ENCODE data around the gene MTRFR.
A peak's percentile ranks its signal among the peaks of the same experiment; 100 is the strongest.

The MTRFR gene

DNA sequence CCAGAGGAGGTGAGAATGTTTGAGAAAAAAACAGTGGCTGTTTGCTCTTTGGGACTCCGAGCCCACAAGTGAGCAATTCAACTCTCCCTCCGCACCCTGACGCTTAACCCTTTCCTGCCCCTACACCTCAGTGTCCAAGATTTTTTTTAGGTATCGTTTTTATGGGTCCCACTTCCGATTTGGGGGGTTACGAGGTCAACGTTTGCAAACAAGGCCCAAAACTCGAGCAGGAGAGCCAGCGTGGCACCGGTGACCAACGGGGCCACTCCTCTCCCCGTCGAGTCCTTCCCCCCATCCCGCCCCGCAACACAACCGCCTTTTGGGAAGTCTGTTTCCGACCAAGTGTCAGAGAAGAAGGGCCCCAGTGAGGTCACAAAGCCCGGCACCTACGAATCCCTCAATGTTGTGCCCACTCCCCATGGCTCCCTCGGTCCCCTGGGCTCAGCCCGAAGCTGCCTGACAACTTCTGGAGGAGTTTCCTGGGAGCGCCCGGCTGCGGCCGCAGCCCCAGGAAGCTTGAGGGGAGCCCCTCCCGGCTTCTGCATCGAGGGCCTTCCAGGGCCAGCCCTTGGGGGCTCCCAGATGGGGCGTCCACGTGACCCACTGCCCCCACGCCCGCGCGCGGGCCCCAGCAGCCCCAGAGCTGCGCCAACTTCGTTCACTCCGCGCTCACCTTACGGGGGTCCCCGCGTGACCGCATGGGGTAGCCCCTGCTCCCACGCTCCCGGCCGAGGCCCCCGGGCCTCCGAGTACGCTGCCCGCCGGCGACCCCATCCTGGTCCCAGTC, 37.2 kb downstream of the MTRFR start:
- DNase-seq (ENCODE audit: low read depth in 2 of 2): no peak

DNA sequence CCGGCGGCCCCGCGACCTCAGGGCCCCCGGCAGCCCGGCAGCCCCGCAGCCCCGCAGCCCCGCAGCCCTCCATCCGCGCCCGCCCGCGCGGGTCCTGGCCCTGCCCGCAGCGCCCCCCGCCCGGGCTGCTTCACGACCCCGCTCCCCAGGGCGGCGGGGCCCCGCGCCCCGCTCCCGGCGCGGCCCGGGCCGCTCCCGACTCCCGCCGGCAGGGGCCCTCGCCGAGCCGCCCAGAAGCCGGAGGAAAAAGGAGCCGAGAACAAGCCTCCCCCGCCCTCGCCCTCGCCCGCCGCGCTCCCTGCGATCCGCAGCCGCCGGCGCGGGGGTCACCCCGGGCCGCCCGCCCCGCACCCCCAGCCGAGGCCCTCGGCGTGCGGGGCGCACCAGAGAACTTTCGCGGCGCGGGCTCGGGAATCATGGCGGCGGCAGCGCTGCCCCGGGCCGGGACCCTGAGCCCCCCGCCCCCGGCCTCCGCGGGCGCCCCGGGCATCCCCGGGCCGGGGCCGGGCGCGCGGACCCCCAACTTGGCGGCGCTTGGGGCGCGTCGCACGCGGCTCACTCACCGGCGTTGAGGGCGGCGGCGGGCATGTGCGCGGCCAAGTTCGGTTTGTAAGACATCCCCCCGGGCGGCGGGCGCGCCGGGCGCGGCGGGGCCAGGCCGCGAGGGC, 37.9 kb downstream of the MTRFR start:
- DNase-seq (ENCODE audit: low read depth in 2 of 2): peak; percentile 43 to 64

DNA sequence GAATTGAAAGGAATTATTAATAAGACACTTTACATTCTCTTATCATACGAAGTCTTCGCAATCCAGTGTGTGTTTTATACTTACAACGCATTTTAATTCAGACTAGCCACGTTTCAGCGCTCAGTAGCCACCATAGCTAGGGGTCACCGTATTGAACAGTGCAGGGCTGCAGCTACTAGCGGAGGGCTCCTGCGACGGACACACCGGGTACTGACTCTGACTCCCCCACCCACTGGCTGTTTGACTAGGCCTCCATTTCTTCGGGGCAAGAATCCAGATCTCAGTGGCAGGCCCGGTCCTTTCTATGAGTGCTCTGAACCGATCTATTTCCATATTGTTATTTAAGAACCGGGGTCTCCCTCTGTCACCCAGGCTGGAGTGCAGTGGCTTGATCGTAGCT, 39.9 kb downstream of the MTRFR start:
- no peak for DNase-seq (ENCODE audit: low read depth in 2 of 2)

DNA sequence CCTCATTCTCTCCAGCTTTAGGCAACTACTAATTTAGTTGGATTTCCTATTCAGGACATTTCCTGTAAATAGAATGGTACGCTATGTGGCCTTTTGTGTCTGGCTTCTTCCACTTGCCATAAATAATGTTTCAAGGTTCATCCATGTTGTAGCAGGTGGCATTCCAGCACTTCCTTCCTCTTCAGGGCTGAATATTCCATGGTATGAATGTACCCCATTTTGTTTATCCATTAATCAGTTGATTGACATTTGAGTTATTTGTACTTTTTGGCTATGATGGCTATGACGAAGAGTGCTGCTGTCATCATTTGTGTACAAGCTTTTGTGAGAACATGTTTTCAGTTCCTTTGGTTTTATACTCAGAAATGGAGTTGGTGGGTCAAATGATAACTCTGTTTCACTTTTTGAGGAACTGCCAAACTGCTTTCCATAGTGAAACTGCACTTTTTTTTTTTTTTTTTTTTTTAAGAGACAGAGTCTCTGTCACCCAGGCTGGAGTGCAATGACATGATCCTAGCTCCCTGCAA, 44.9 kb downstream of the MTRFR start:
- no peak for DNase-seq (ENCODE audit: low read depth in 2 of 2)

DNA sequence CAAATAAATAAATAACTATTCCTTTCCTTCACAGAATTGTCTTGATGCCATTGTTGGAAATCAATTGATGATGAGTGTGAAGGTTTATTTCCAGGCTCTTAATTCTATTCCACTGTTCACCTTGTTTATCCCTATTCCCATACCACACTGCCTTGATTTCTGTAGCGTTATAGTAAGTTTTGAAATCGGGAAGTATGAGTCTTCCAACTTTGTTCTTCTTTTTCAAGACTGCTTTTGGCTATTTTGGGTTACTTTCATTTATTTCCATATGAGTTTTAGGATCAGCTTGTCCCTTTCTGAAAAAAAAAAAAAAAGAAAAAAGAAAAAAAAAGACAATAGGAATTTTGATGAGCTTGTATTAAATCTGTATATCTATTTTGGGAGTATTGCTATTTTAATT, 47.7 kb downstream of the MTRFR start:
- DNase-seq (ENCODE audit: low read depth in 2 of 2): no peak

DNA sequence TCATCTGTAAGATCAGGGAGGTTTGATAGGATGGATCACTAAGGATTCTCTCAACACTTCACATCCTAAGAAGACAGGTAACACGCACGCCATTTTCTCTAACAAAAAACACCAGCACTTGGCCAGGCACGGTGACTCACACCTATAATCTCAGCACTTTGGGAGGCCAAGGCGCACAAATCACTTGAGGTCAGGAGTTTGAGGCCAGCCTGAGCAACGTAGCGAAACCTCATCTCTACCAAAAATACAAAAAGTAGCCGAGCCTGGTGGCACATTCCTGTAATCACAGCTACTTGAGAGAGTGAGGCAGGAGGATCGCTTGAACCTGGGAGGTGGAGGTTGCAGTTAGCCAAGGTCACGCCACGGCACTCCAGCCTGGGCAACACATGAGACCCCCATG, 48.9 kb downstream of the MTRFR start:
- no peak for DNase-seq (ENCODE audit: low read depth in 2 of 2)

DNA sequence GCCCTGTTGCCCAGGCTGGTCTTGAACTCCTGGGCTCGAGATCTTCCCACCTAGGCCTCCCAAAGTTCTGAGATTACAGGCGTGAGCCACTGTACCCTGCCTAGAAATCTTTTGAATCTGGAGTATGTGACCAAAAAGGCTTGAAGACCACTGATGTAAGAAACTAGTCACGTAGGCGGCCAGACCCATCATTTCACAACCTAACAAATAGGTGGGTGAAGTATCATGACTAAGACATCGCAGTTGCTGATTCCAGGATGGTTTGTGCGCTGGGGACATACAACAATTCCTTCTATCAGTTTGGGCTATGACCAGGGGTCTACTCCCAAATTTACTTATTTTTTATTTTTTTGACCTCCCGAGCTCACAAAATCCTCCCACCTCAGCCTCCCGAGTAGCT, 50.2 kb downstream of the MTRFR start:
- no peak for DNase-seq (ENCODE audit: low read depth in 2 of 2)

DNA sequence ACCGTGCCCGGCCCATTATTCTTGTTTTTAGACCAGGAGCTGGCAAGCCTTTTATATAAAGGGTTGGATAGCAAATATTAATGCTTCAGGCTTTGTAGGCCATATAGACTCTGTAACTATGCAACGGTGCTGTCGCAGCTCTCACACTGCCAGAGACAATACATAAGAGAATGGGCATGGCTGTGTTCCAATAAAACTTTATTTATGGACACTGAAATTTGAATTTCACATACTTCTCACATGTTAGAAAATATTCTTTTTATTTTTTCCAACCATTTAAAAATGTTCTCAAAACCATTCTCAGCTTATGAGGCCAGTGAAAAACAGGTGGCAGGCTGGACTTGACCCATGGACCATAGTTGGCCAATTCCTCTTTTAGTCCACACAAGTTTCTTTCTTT, 51.4 kb downstream of the MTRFR start:
- DNase-seq (ENCODE audit: low read depth in 2 of 2): no peak

DNA sequence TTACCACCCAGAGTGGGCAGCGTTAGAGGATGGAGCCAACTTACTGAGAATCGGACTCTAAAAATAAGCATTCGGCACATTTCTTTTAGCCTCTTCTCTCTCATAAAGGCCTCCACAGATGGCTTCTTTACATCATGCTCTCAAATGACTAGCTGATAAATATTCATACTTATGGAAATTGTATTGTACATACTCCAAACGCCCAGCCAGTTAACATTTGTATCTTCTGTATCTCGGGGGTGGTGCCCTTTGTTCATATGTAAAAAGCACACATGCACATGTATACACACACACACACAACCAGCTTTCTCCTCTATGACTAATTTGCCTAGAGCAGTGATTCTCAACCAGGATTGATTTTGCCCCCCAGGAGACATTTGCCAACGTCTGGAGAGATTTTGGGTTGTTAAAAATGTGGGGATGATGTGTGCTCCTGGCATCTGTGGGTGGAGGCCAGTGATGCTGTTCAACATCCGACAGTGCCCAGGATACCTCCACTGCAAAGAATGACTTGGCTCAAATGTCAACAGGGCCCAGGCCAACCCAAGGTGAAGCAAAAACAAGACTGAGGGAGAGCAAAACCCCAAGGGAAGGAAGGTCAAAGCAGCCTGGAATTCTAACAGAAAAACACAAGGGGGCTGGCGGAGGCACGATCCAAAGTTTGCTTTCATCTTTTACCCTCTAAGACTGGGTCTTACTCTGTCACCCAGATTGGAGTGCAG, 53.6 kb downstream of the MTRFR start:
- DNase-seq (ENCODE audit: low read depth in 2 of 2): no peak

DNA sequence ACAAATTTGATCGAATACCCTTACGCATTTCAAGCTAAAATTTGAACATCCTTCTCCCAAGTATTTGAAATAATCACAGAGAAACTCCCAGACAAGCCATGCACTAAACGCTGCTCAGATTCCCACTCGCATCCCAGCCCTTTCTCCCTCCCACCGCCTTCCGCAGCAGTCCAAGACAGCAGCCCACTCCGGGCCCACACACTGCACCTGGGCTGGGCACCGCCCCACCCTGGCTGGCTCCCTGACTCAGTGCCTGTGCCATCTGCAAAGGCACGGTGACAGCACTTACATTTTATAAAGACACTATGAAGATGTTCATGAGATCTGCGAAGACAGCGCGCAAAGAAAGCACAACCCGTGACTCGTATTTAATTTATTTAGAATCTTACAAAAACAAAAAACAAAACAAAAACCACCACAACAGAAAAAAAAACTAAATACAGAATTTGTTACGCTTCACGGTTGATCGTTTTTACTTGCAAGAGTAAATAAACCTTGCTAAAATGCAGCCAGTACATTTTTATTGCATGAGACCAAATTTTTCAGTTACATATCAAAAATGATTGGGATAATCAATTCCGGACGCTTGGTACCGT, 55.6 kb downstream of the MTRFR start:
- DNase-seq (ENCODE audit: low read depth in 2 of 2): no peak

DNA sequence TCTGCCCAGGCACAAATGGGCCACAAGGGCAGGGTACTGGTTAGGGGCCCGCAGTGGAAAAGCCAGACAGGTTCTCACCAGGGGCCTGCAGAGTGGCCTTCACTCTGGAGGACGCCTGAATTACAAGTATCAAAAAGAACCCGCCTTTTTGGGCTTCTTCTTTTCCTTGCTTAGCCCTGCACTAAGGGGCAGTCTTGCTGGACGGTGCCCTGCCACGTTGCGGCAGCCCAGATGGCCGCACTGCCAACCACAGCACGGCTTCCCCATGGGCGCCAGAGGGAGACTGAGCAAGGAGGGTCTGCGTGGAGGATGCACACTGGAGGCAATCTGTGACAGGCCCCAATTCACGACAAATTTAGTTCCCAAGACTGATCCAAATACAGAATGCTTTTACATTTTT, 56.7 kb downstream of the MTRFR start:
- no peak for DNase-seq (ENCODE audit: low read depth in 2 of 2)

DNA sequence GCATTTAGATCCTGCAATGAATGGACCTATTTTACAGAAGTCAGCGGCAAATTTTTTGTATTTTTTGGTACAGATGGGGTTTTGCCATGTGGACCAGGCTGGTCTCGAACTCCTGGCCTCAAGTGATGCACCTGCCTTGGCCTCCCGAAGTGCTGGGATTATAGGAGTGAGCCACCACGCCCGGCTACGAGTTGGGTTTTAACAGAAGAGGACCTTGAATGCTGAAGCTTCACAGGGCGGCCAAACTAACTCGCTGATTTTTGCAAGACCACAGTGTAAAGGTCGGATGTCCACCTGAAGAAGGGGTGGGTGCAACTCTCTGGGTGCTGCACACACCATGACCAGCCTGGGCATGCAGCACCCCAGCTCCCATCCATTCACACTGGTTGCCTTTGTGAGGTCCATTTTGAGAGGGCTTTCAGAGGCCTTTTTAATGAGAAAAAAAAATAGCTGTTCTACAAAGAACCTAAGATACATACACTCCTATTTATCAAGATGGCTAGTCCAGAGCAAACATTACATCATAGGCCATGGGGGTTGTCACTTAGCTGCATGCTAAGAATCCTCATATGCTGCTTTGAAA, 60.0 kb downstream of the MTRFR start:
- DNase-seq (ENCODE audit: low read depth in 2 of 2): no peak

DNA sequence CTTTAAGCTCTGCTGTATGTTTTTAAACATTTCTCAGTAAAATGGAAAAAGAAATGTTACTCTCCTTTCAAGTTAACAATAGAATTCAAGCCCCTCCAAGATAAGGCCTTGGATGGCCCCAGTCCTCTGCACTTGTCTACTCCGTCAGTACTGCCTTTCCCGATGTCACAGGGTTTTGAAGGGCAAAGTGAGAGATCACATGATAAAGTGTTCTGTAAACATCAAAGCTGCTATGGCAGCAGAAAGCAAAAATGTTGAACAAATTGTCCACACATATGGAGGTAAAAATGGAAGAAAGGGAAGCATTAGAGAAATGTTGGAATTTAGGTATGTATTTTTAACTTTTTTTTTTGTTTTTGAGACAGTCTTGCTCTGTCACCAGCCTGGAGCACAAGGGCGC, 71.9 kb downstream of the MTRFR start:
- no peak for DNase-seq (ENCODE audit: low read depth in 2 of 2)

DNA sequence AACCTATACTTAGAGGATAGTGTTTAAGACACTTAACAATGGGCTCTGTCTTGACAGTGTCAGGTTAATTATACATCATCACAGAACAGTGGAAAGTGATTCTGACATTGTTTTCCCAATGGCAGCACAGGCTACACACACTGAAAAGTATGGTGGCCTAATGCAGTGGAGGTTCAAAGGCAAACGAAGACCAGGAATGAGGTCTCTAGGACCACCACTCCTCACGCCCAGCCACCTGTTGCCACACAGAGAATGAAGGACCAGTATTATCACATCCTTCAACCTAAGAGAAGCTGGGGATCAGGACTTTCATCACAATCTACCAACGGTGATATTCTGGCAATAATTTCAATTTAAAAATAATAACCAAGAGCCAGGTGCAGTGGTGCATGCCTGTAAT, 73.0 kb downstream of the MTRFR start:
- no peak for DNase-seq (ENCODE audit: low read depth in 2 of 2)
